ENCODE measurements around the gene DAAM2. TPM values are rescaled to one million over a fixed set of nuclear protein-coding genes. Genes with fewer than 3 reads are reported as not detected.

Gene DAAM2
- total RNA-seq, 2 experiments from 2014 or later, result not detected

- Histone ChIP-seq H3K9me3 (ENCODE audit: control insufficient read depth in 1 of 2, insufficient read depth in 1 of 2, low read length in 2 of 2) (peaks cover 0 to 5% of the 10 kb centered on the region in 2 experiments), H3K27me3 (ENCODE audit: control insufficient read depth in 1 of 2, insufficient read depth in 2 of 2, low read length in 2 of 2) (no peaks in the 10 kb centered on the region), H3K4me1 (ENCODE audit: insufficient read depth, low read length) (no peaks in the 10 kb centered on the region), H3K4me3 (ENCODE audit: low read length) (no peak overlapping the region), H3K36me3 (ENCODE audit: insufficient read depth, low read length) (no peaks in the 10 kb centered on the region), H3K27ac (ENCODE audit: low read depth in 1 of 2, low read length in 2 of 2) (no peak overlapping the region)
- Mint-ChIP-seq H3K9me3 (no peaks in the 10 kb centered on the region), H3K36me3 (ENCODE audit: low read depth) (no peaks in the 10 kb centered on the region), H3K4me1 (ENCODE audit: low read depth) (no peaks in the 10 kb centered on the region), H3K4me3 (no peak overlapping the region), H3K27ac (no peak overlapping the region), H3K27me3 (peaks cover 6% of the 10 kb centered on the region)
- no peak for TF ChIP-seq CTCF (IDR thresholded peaks at IDR 0.05)
- DNase-seq (no peak), ATAC-seq (ENCODE audit: poor library complexity) (no peak)
- ChIA-PET POLR2A (no interaction called here), CTCF (no interaction called here)
- intact Hi-C loops (cut with DNase I, micrococcal nuclease), result no loop called here
Observed at GRCh38 chr6:39886871-39887270, 94.7 kb downstream of the DAAM2 start.

- Mint-ChIP-seq H3K27me3 (peaks cover 6% of the 10 kb centered on the region), H3K36me3 (ENCODE audit: low read depth) (no peaks in the 10 kb centered on the region), H3K9me3 (no peaks in the 10 kb centered on the region), H3K4me1 (ENCODE audit: low read depth) (no peaks in the 10 kb centered on the region), H3K27ac (no peak overlapping the region), H3K4me3 (no peak overlapping the region)
- ChIA-PET POLR2A (no interaction called here), CTCF (no interaction called here)
- Histone ChIP-seq H3K4me3 (ENCODE audit: low read length) (no peak overlapping the region), H3K4me1 (ENCODE audit: insufficient read depth, low read length) (no peaks in the 10 kb centered on the region), H3K9me3 (ENCODE audit: control insufficient read depth in 1 of 2, insufficient read depth in 1 of 2, low read length in 2 of 2) (peaks cover 0 to 5% of the 10 kb centered on the region in 2 experiments), H3K27ac (ENCODE audit: low read depth in 1 of 2, low read length in 2 of 2) (no peak overlapping the region), H3K27me3 (ENCODE audit: control insufficient read depth in 1 of 2, insufficient read depth in 2 of 2, low read length in 2 of 2) (no peaks in the 10 kb centered on the region), H3K36me3 (ENCODE audit: insufficient read depth, low read length) (no peaks in the 10 kb centered on the region)
- TF ChIP-seq CTCF (IDR thresholded peaks at IDR 0.05), result no peak
- DNase-seq (no peak), ATAC-seq (ENCODE audit: poor library complexity) (no peak)
- intact Hi-C loops (cut with DNase I, micrococcal nuclease), result no loop called here
Observed at GRCh38 chr6:39887692-39888450, 95.7 kb downstream of the DAAM2 start.

GRCh38 chr6:39889229-39889628 lies 97.1 kb downstream of the DAAM2 start:
- ATAC-seq (ENCODE audit: poor library complexity) (no peak), DNase-seq (no peak)
- intact Hi-C loops (cut with DNase I, micrococcal nuclease), result no loop called here
- H3K4me3 Mint-ChIP-seq, result no peak overlapping the region
- peaks cover 0 to 5% of the 10 kb centered on the region in 2 experiments for H3K9me3 ChIP-seq (ENCODE audit: control insufficient read depth in 1 of 2, insufficient read depth in 1 of 2, low read length in 2 of 2)
- peaks cover 6% of the 10 kb centered on the region for H3K27me3 Mint-ChIP-seq
- TF ChIP-seq CTCF (IDR thresholded peaks at IDR 0.05), result no peak
- no peaks in the 10 kb centered on the region for H3K4me1 ChIP-seq (ENCODE audit: insufficient read depth, low read length)
- no peak overlapping the region for H3K27ac Mint-ChIP-seq
- H3K27ac ChIP-seq (ENCODE audit: low read depth in 1 of 2, low read length in 2 of 2), result no peak overlapping the region
- no peak overlapping the region for H3K4me3 ChIP-seq (ENCODE audit: low read length)
- H3K36me3 ChIP-seq (ENCODE audit: insufficient read depth, low read length), result no peaks in the 10 kb centered on the region
- POLR2A ChIA-PET, result no interaction called here
- H3K9me3 Mint-ChIP-seq, result no peaks in the 10 kb centered on the region
- no peaks in the 10 kb centered on the region for H3K27me3 ChIP-seq (ENCODE audit: control insufficient read depth in 1 of 2, insufficient read depth in 2 of 2, low read length in 2 of 2)
- H3K36me3 Mint-ChIP-seq (ENCODE audit: low read depth), result no peaks in the 10 kb centered on the region
- CTCF ChIA-PET, result no interaction called here
- H3K4me1 Mint-ChIP-seq (ENCODE audit: low read depth), result no peaks in the 10 kb centered on the region
